OCI-LY7 (cell line): ENCODE results near the gene RHOBTB3. TPM values are rescaled to one million over a fixed set of nuclear protein-coding genes. Genes with fewer than 3 reads are reported as not detected.

Source experiments
- BruUV-seq: library from RNA; stranded (reverse); fragments of 400-500 nt; replicated peaks from 2 replicates; lab custom pipeline; 2021; lab: Mats Ljungman, UMichigan
- CTCF ChIA-PET: fragments of 300-600 bp; sonication (Branson Sonifier 250); formaldehyde crosslinking; loops from one replicate; lab custom pipeline; 2022; ENCODE audit warnings: antibody characterized with exemption; ENCODE audit not compliant: unreplicated experiment; lab: Charles Lee
- POLR2A ChIA-PET: fragments of 300-600 bp; sonication (Branson Sonifier 250); formaldehyde crosslinking; loops from one replicate; lab custom pipeline; 2022; ENCODE audit warnings: antibody characterized with exemption; lab: Charles Lee
- DNase-seq: peaks from one replicate; pipeline ENCODE4 v3.0.0-alpha.2; 2015; ENCODE audit warnings: low spot score
- H2AFZ ChIP-seq: fragments of 200-600 bp; sonication (generic), shearing (Covaris generic); 2 replicates; pipeline ENCODE4 v1.6.1; 2014; ENCODE audit warnings: mild to moderate bottlenecking, antibody characterized with exemption, low read length, moderate library complexity
- H3K27ac ChIP-seq: fragments of 200-600 bp; sonication (generic); 2 replicates; pipeline ENCODE4 v1.5.1; 2014; ENCODE audit warnings: mixed run types, low read depth, mild to moderate bottlenecking, moderate library complexity, low read length, inconsistent platforms; ENCODE audit not compliant: poor library complexity, severe bottlenecking
- H3K36me3 ChIP-seq: fragments of 200-600 bp; sonication (generic); 2 replicates; pipeline ENCODE4 v1.6.1; 2014; ENCODE audit warnings: mild to moderate bottlenecking, antibody characterized with exemption, low read length, moderate library complexity, mixed read lengths; ENCODE audit not compliant: insufficient read depth
- H3K4me1 ChIP-seq: fragments of 200-600 bp; sonication (generic); 2 replicates; pipeline ENCODE4 v1.5.1; 2014; ENCODE audit warnings: mild to moderate bottlenecking, low read length; ENCODE audit not compliant: insufficient read depth, poor library complexity, severe bottlenecking
- H3K4me2 ChIP-seq: fragments of 200-600 bp; sonication (generic); 2 replicates; pipeline ENCODE4 v1.6.1; 2014; ENCODE audit warnings: mild to moderate bottlenecking, low read length
- H3K4me3 ChIP-seq: fragments of 200-600 bp; sonication (generic); 2 replicates; pipeline ENCODE4 v1.5.1; 2014; ENCODE audit warnings: mild to moderate bottlenecking, low read depth, low read length; ENCODE audit not compliant: poor library complexity, severe bottlenecking
- H3K79me2 ChIP-seq: fragments of 200-600 bp; sonication (generic); 2 replicates; pipeline ENCODE4 v1.6.1; 2016; ENCODE audit warnings: low read depth, mild to moderate bottlenecking, low read length, moderate library complexity, mixed read lengths; ENCODE audit not compliant: insufficient read depth
- H3K9me2 ChIP-seq: fragments of 200-600 bp; sonication (generic); 2 replicates; pipeline ENCODE4 v1.6.1; 2016; ENCODE audit warnings: mild to moderate bottlenecking, low read length, mixed read lengths; ENCODE audit not compliant: insufficient read depth
- H3K9me3 ChIP-seq: fragments of 200-600 bp; sonication (generic); 2 replicates; pipeline ENCODE4 v1.6.1; 2014; ENCODE audit warnings: mild to moderate bottlenecking, mixed run types, low read length, mixed read lengths
- H4K20me1 ChIP-seq: fragments of 200-600 bp; sonication (generic); 2 replicates; pipeline ENCODE4 v1.6.1; 2014; ENCODE audit warnings: mild to moderate bottlenecking, antibody characterized with exemption, low read length, moderate library complexity, mixed read lengths; ENCODE audit not compliant: insufficient read depth
- CTCF ChIP-seq: fragments of 200-600 bp; sonication (generic); conservative IDR thresholded peaks from 2 replicates; pipeline ENCODE4 v1.5.1; 2014; ENCODE audit warnings: mild to moderate bottlenecking, antibody characterized with exemption, low read length, moderate library complexity, mixed read lengths
- EZH2phosphoT487 ChIP-seq: fragments of 200-600 bp; sonication (generic); IDR thresholded peaks from 2 replicates; pipeline ENCODE4 v1.6.1; 2018; ENCODE audit warnings: low read depth, borderline replicate concordance, mild to moderate bottlenecking, mixed run types, antibody characterized with exemption, low read length, moderate library complexity, mixed read lengths
- intact Hi-C: fragments of 100-400 bp; cut with micrococcal nuclease; formaldehyde crosslinking; loops from one replicate; pipeline ENCODE4 v1.10.0; 2022; ENCODE audit not compliant: unreplicated experiment
- total RNA-seq, 2 experiments: library from RNA; depleted of rRNA in 1 of 2; stranded (reverse); fragments of >200 nt in 1 of 2; shearing (Covaris generic) in 1 of 2; gene quantifications; 2 replicates each; pipeline ENCODE4 v1.2.3, GENCODE V29; 2014 to 2022

Gene RHOBTB3
- total RNA-seq, 2 experiments from 2014 or later = 0.51 to 4.0 TPM

- Histone ChIP-seq H3K4me2 (no peak overlapping the region), H3K9me2 (no peaks in the 10 kb centered on the region), H4K20me1 (no peaks in the 10 kb centered on the region), H3K4me1 (peaks cover 7% of the 10 kb centered on the region), H3K9me3 (no peaks in the 10 kb centered on the region), H3K79me2 (no peaks in the 10 kb centered on the region), H3K36me3 (no peaks in the 10 kb centered on the region), H3K27ac (no peak overlapping the region), H3K4me3 (no peak overlapping the region), H2AFZ (no peak overlapping the region)
- POLR2A ChIA-PET = interaction anchor here (0.7 to 3.6 kb wide), 6 partner anchors 12 to 150 kb away, joined by 3 to 20 read pairs (median 6); no protein-coding TSS in a partner anchor
- intact Hi-C loops = loop anchor here (10.0 kb wide), 1 partner anchor 166 kb away; no protein-coding TSS in a partner anchor
- CTCF ChIA-PET = no interaction called here
- no TSS peak for BruUV-seq
- TF ChIP-seq CTCF = no peak
- no peak for TF ChIP-seq EZH2phosphoT487
- no peak for DNase-seq
Measured at GRCh38 chr5:95788493-95788892, 57.4 kb downstream of the RHOBTB3 start.

- Histone ChIP-seq H3K4me1 (peaks cover 7% of the 10 kb centered on the region), H3K4me3 (no peak overlapping the region), H3K79me2 (no peaks in the 10 kb centered on the region), H3K9me3 (no peaks in the 10 kb centered on the region), H2AFZ (no peak overlapping the region), H4K20me1 (no peaks in the 10 kb centered on the region), H3K27ac (no peak overlapping the region), H3K4me2 (no peak overlapping the region), H3K9me2 (no peaks in the 10 kb centered on the region), H3K36me3 (no peaks in the 10 kb centered on the region)
- CTCF ChIA-PET = no interaction called here
- TF ChIP-seq EZH2phosphoT487 (no peak), CTCF (no peak)
- intact Hi-C loops = no loop called here
- DNase-seq = no peak
- no TSS peak for BruUV-seq
- POLR2A ChIA-PET = interaction anchor here (0.7 to 3.6 kb wide), 3 partner anchors 10 to 16 kb away, joined by 4 to 20 read pairs (median 8); no protein-coding TSS in a partner anchor
Measured at GRCh38 chr5:95791751-95792150, 60.6 kb downstream of the RHOBTB3 start.

GRCh38 chr5:95794070-95794516 lies 63.0 kb downstream of the RHOBTB3 start:
- no peaks in the 10 kb centered on the region for H3K9me3 ChIP-seq
- H3K4me2 ChIP-seq = no peak overlapping the region
- no peaks in the 10 kb centered on the region for H3K9me2 ChIP-seq
- intact Hi-C loops = no loop called here
- no peak for TF ChIP-seq EZH2phosphoT487
- no peak for TF ChIP-seq CTCF
- no peaks in the 10 kb centered on the region for H3K36me3 ChIP-seq
- CTCF ChIA-PET = no interaction called here
- no TSS peak for BruUV-seq
- no peaks in the 10 kb centered on the region for H4K20me1 ChIP-seq
- H2AFZ ChIP-seq = no peak overlapping the region
- no peak overlapping the region for H3K4me3 ChIP-seq
- POLR2A ChIA-PET = interaction anchor here (0.6 kb wide), 1 partner anchor 210 kb away, joined by 7 read pairs; no protein-coding TSS in a partner anchor
- H3K27ac ChIP-seq = no peak overlapping the region
- H3K4me1 ChIP-seq = peaks cover 7% of the 10 kb centered on the region
- no peaks in the 10 kb centered on the region for H3K79me2 ChIP-seq
- DNase-seq = no peak
